Right ventricle myocardium superior (tissue), 1 donor: Measurements from ENCODE around the gene TXLNG. TPM values are rescaled to one million over a fixed set of nuclear protein-coding genes. Genes with fewer than 3 reads are reported as not detected.

Experiments
- total RNA-seq: library from RNA; stranded (reverse); fragmentation: NEBNext Ultra II Directional; extraction: Animal tissue kit (Norgen Biotek cat#: 25700); gene quantifications from one replicate; pipeline ENCODE4 v1.2.1, GENCODE V29; 2021
- donor health status: DM: no; HTN: yes; CAD: no; lungs with severe emphysema.

The TXLNG gene
- total RNA-seq, 1 donor from 2014 or later, result 4.5 TPM

Other genes with a start within 250 kb of the TXLNG start
- not detected for gene S100G, start 136.3 kb upstream of the TXLNG start, total RNA-seq
- 5.9 TPM for gene CTPS2, start 73.8 kb upstream of the TXLNG start, total RNA-seq
- 16.0 TPM for gene SYAP1, start 66.9 kb upstream of the TXLNG start, total RNA-seq
- 110 TPM for gene RBBP7, start 83.9 kb downstream of the TXLNG start, total RNA-seq
- gene REPS2, start 160.2 kb downstream of the TXLNG start, total RNA-seq, result 11.3 TPM